T-cell (primary cell): ENCODE measurements around the gene SPINK1. TPM values are rescaled to one million over a fixed set of nuclear protein-coding genes. Genes with fewer than 3 reads are reported as not detected.

Experiments
- ATAC-seq, 4 experiments: fragments of 200-7000 bp in 3 of 4; fragments of 150-1000 bp in 1 of 4; cut with Tn5 transposase; replicated peaks in 1 of 4; 1 replicate in 3 of 4; 2 replicates in 1 of 4; pipeline ENCODE4 v1.10.0; 2021; ENCODE audit warnings: moderate library complexity in 3 of 4, mild to moderate bottlenecking in 2 of 4, moderate number of reproducible peaks in 1 of 4
- CTCF ChIA-PET, 2 donors: fragments of 300-600 bp; sonication (Branson Sonifier 250); formaldehyde crosslinking; loops; one replicate each; lab custom pipeline; 2022; ENCODE audit warnings: antibody characterized with exemption in 2 of 2; lab: Charles Lee
- POLR2A ChIA-PET, 2 donors: fragments of 300-600 bp; sonication (Branson Sonifier 250); formaldehyde crosslinking; loops; one replicate each; lab custom pipeline; 2022; ENCODE audit warnings: antibody characterized with exemption in 2 of 2; lab: Charles Lee
- DNase-seq, 35 experiments: peaks; one replicate each; pipeline versions ENCODE4 v3.0.0 to v3.0.0-alpha.2; 2013 to 2023
- H3K27ac ChIP-seq: one replicate; pipeline ENCODE4 v1.5.1; 2013; ENCODE audit warnings: low read length
- H3K27me3 ChIP-seq, 2 experiments: replicated peaks in 1 of 2; 1 replicate in 1 of 2; 2 replicates in 1 of 2; pipeline versions ENCODE4 v1.6.1 to v1.7.0; 2013; ENCODE audit warnings: low read length in 1 of 2, mixed read lengths in 1 of 2; ENCODE audit not compliant: control insufficient read depth in 2 of 2, insufficient read depth in 2 of 2; ENCODE audit errors: extremely low read depth in 1 of 2
- H3K36me3 ChIP-seq, 2 donors: 1 replicate in 1 of 2; 2 replicates in 1 of 2; pipeline versions ENCODE4 v1.6.1 to v1.7.0; 2013; ENCODE audit warnings: low read length in 1 of 2; ENCODE audit not compliant: control insufficient read depth in 2 of 2, insufficient read depth in 1 of 2; ENCODE audit errors: extremely low read depth in 1 of 2
- H3K4me1 ChIP-seq, 2 experiments: 1 replicate in 1 of 2; 2 replicates in 1 of 2; pipeline versions ENCODE4 v1.6.1 to v1.7.0; 2013; ENCODE audit warnings: low read length in 2 of 2, mixed read lengths in 1 of 2; ENCODE audit not compliant: insufficient read depth in 2 of 2, control insufficient read depth in 1 of 2; ENCODE audit errors: extremely low read depth in 1 of 2
- H3K4me3 ChIP-seq, 2 donors: 1 replicate in 1 of 2; 2 replicates in 1 of 2; pipeline versions ENCODE4 v1.5.1 to v1.7.0; 2013; ENCODE audit warnings: mild to moderate bottlenecking in 2 of 2, low read length in 1 of 2, moderate library complexity in 1 of 2; ENCODE audit not compliant: control insufficient read depth in 1 of 2; ENCODE audit errors: extremely low read depth in 1 of 2
- H3K9me3 ChIP-seq: 2 replicates; pipeline ENCODE4 v1.7.0; 2013
- H3K27ac Mint-ChIP-seq, 2 donors: one replicate each; pipeline ENCODE4 v1.8.0; 2020 to 2021; ENCODE audit warnings: mild to moderate bottlenecking in 2 of 2, mixed read lengths in 2 of 2
- H3K27me3 Mint-ChIP-seq, 2 donors: one replicate each; pipeline ENCODE4 v1.8.0; 2021 to 2022; ENCODE audit warnings: mixed read lengths in 2 of 2
- H3K36me3 Mint-ChIP-seq: one replicate; pipeline ENCODE4 v1.8.0; 2021; ENCODE audit warnings: mixed read lengths
- H3K4me1 Mint-ChIP-seq, 3 donors: one replicate each; pipeline ENCODE4 v1.8.0; 2020 to 2022; ENCODE audit warnings: mixed read lengths in 3 of 3, mild to moderate bottlenecking in 1 of 3
- H3K4me3 Mint-ChIP-seq, 3 donors: one replicate each; pipeline ENCODE4 v1.8.0; 2020 to 2022; ENCODE audit warnings: mild to moderate bottlenecking in 3 of 3, mixed read lengths in 3 of 3, moderate library complexity in 3 of 3
- H3K9me3 Mint-ChIP-seq, 3 donors: one replicate each; pipeline ENCODE4 v1.8.0; 2020 to 2022; ENCODE audit warnings: mixed read lengths in 3 of 3
- WGBS: methylation state at CpG from one replicate; pipeline ENCODE4 v1.1.5; 2013; ENCODE audit warnings: missing lambda C conversion rate; ENCODE audit not compliant: insufficient coverage; 5-methylcytosine and 5-hydroxymethylcytosine counted together
- total RNA-seq, 35 experiments: library from RNA in 6 of 35; stranded (reverse) in 6 of 35; fragments of 120-200 nt in 1 of 35; gene quantifications; one replicate each; pipeline versions ENCODE4 v1.2.1 to v1.2.4 and lab custom pipeline; 2013 to 2026

The SPINK1 gene
- total RNA-seq, 5 donors from 2014 or later (not counting 1 experiment from before 2014, with no cell fraction given) = 7.4 to 8.8 (median 8.8) TPM; not detected in 2

- Histone ChIP-seq H3K27me3 (no peaks in the 10 kb centered on the region), H3K9me3 (no peaks in the 10 kb centered on the region), H3K4me3 (no peak overlapping the region), H3K27ac (no peak overlapping the region), H3K36me3 (no peaks in the 10 kb centered on the region), H3K4me1 (no peaks in the 10 kb centered on the region)
- H3K27ac Mint-ChIP-seq = no peak overlapping the region
- no peak overlapping the region for H3K4me3 Mint-ChIP-seq
- no peaks in the 10 kb centered on the region for H3K4me1 Mint-ChIP-seq
- no CpG with 5 or more reads among the region's 1 CpG for WGBS
- no peak for ATAC-seq
- peaks cover 0 to 3% of the 10 kb centered on the region in 2 donors for H3K27me3 Mint-ChIP-seq
- CTCF ChIA-PET = interaction anchor here (0.6 to 1.8 kb wide), 3 partner anchors 9 to 192 kb away, joined by 3 to 11 read pairs (median 3); no protein-coding TSS in a partner anchor
- DNase-seq = no peak
- H3K9me3 Mint-ChIP-seq = peaks cover 0 to 4% (median 2%) of the 10 kb centered on the region in 3 donors
- POLR2A ChIA-PET = interaction anchor here in 1 of 2 donors (0.7 kb wide), 1 partner anchor 19 kb away, joined by 3 read pairs; no protein-coding TSS in a partner anchor
- H3K36me3 Mint-ChIP-seq = no peaks in the 10 kb centered on the region
These were observed 12.2 kb downstream of the SPINK1 start for GRCh38 chr5:147819261-147819770.

- Mint-ChIP-seq H3K27ac (no peak overlapping the region), H3K4me3 (no peak overlapping the region), H3K36me3 (no peaks in the 10 kb centered on the region), H3K4me1 (no peaks in the 10 kb centered on the region), H3K9me3 (peaks cover 0 to 4% (median 2%) of the 10 kb centered on the region in 3 donors), H3K27me3 (peaks cover 0 to 3% of the 10 kb centered on the region in 2 donors)
- Histone ChIP-seq H3K36me3 (no peaks in the 10 kb centered on the region), H3K9me3 (no peaks in the 10 kb centered on the region), H3K4me1 (no peaks in the 10 kb centered on the region), H3K27ac (no peak overlapping the region), H3K4me3 (no peak overlapping the region), H3K27me3 (no peaks in the 10 kb centered on the region)
- DNase-seq (no peak), ATAC-seq (no peak)
- 60% methylated on average over 1 of the region's 1 CpG for WGBS
- ChIA-PET CTCF (no interaction called here), POLR2A (no interaction called here)
These were observed 13.2 kb downstream of the SPINK1 start for GRCh38 chr5:147818290-147818689.

GRCh38 chr5:147813696-147814095 is 17.8 kb downstream of the SPINK1 start:
- Histone ChIP-seq H3K4me1 (no peaks in the 10 kb centered on the region), H3K27me3 (no peaks in the 10 kb centered on the region), H3K36me3 (no peaks in the 10 kb centered on the region), H3K4me3 (no peak overlapping the region), H3K9me3 (no peaks in the 10 kb centered on the region), H3K27ac (no peak overlapping the region)
- Mint-ChIP-seq H3K27ac (no peak overlapping the region), H3K4me1 (no peaks in the 10 kb centered on the region), H3K36me3 (no peaks in the 10 kb centered on the region), H3K9me3 (peaks cover 0 to 4% (median 2%) of the 10 kb centered on the region in 3 donors), H3K4me3 (no peak overlapping the region), H3K27me3 (no peaks in the 10 kb centered on the region)
- WGBS = 60% methylated on average over 1 of the region's 1 CpG
- DNase-seq (no peak), ATAC-seq (no peak)
- CTCF ChIA-PET = no interaction called here
- POLR2A ChIA-PET = no interaction called here

- peaks cover 0 to 3% of the 10 kb centered on the region in 2 experiments for H3K4me1 ChIP-seq
- no peaks in the 10 kb centered on the region for H3K36me3 ChIP-seq
- no peak overlapping the region for H3K4me3 Mint-ChIP-seq
- 43% methylated on average over 3 of the region's 5 CpGs for WGBS
- H3K4me1 Mint-ChIP-seq = peaks cover 2 to 6% (median 4%) of the 10 kb centered on the region in 3 donors
- no peak overlapping the region for H3K27ac ChIP-seq
- no peaks in the 10 kb centered on the region for H3K9me3 Mint-ChIP-seq
- DNase-seq (no peak), ATAC-seq (no peak)
- no peaks in the 10 kb centered on the region for H3K36me3 Mint-ChIP-seq
- H3K4me3 ChIP-seq = no peak overlapping the region
- ChIA-PET POLR2A (no interaction called here), CTCF (no interaction called here)
- H3K27ac Mint-ChIP-seq = no peak overlapping the region
- no peaks in the 10 kb centered on the region for H3K27me3 Mint-ChIP-seq
- H3K27me3 ChIP-seq = no peaks in the 10 kb centered on the region
- no peaks in the 10 kb centered on the region for H3K9me3 ChIP-seq
These were observed 21.4 kb downstream of the SPINK1 start for GRCh38 chr5:147809830-147810666.

- peak in 3 of 4 experiments; percentile 51 to 75 (median 73) for ATAC-seq
- Histone ChIP-seq H3K4me1 (peaks cover 2 to 7% of the 10 kb centered on the region in 2 experiments), H3K9me3 (no peaks in the 10 kb centered on the region), H3K27me3 (no peaks in the 10 kb centered on the region), H3K27ac (no peak overlapping the region), H3K4me3 (no peak overlapping the region), H3K36me3 (no peaks in the 10 kb centered on the region)
- Mint-ChIP-seq H3K36me3 (no peaks in the 10 kb centered on the region), H3K27me3 (peaks cover 0 to 3% of the 10 kb centered on the region in 2 donors), H3K4me1 (peaks cover 7 to 19% (median 9%) of the 10 kb centered on the region in 3 donors), H3K27ac (peak overlapping the region in 1 of 2 donors; percentile 17), H3K9me3 (no peaks in the 10 kb centered on the region), H3K4me3 (no peak overlapping the region)
- 17% methylated on average over 1 of the region's 6 CpGs for WGBS
- POLR2A ChIA-PET = interaction anchor here in 1 of 2 donors (0.6 kb wide), 1 partner anchor 38 kb away, joined by 4 read pairs; no protein-coding TSS in a partner anchor
- peak in 30 of 35 experiments; percentile 6 to 67 (median 30) for DNase-seq
- CTCF ChIA-PET = interaction anchor here (0.6 to 1.0 kb wide), 4 partner anchors 18 to 1954 kb away, joined by 3 to 5 read pairs (median 4); partner anchors contain the start of gene JAKMIP2 (in 1 of the 2)
These were observed 26.4 kb downstream of the SPINK1 start for GRCh38 chr5:147805030-147805454.

GRCh38 chr5:147804334-147804733 is 27.1 kb downstream of the SPINK1 start:
- DNase-seq (no peak), ATAC-seq (no peak)
- peaks cover 7 to 19% (median 9%) of the 10 kb centered on the region in 3 donors for H3K4me1 Mint-ChIP-seq
- no peak overlapping the region for H3K27ac ChIP-seq
- no peak overlapping the region for H3K4me3 ChIP-seq
- H3K9me3 ChIP-seq = no peaks in the 10 kb centered on the region
- WGBS = 97% methylated on average over 3 of the region's 3 CpGs
- H3K27me3 Mint-ChIP-seq = peaks cover 0 to 4% of the 10 kb centered on the region in 2 donors
- no peaks in the 10 kb centered on the region for H3K9me3 Mint-ChIP-seq
- no peaks in the 10 kb centered on the region for H3K36me3 Mint-ChIP-seq
- POLR2A ChIA-PET = interaction anchor here in 1 of 2 donors (0.6 kb wide), 1 partner anchor 38 kb away, joined by 4 read pairs; no protein-coding TSS in a partner anchor
- peaks cover 2 to 7% of the 10 kb centered on the region in 2 experiments for H3K4me1 ChIP-seq
- no peak overlapping the region for H3K27ac Mint-ChIP-seq
- H3K36me3 ChIP-seq = no peaks in the 10 kb centered on the region
- no peak overlapping the region for H3K4me3 Mint-ChIP-seq
- CTCF ChIA-PET = interaction anchor here in 1 of 2 donors (1.0 kb wide), 2 partner anchors 18 to 22 kb away, joined by 3 to 4 read pairs; partner anchors contain the start of gene JAKMIP2
- no peaks in the 10 kb centered on the region for H3K27me3 ChIP-seq
